HG03103 (cell line): ENCODE data around the gene NIN.
"Not testable (repeated sequence)": the region's sequence is repeated elsewhere in the genome, so short reads cannot be mapped to it uniquely, and the experiment has no call there.

Source experiments
- ATAC-seq: cut with Tn5 transposase; IDR thresholded peaks from one replicate; pipeline ENCODE4 v1.9.1; 2021; ENCODE audit warnings: low read depth; ENCODE audit not compliant: unreplicated experiment

The NIN gene

GRCh38 chr14:50821510-50822464 lies 9.2 kb downstream of the NIN start:
- no peak for ATAC-seq

DNA sequence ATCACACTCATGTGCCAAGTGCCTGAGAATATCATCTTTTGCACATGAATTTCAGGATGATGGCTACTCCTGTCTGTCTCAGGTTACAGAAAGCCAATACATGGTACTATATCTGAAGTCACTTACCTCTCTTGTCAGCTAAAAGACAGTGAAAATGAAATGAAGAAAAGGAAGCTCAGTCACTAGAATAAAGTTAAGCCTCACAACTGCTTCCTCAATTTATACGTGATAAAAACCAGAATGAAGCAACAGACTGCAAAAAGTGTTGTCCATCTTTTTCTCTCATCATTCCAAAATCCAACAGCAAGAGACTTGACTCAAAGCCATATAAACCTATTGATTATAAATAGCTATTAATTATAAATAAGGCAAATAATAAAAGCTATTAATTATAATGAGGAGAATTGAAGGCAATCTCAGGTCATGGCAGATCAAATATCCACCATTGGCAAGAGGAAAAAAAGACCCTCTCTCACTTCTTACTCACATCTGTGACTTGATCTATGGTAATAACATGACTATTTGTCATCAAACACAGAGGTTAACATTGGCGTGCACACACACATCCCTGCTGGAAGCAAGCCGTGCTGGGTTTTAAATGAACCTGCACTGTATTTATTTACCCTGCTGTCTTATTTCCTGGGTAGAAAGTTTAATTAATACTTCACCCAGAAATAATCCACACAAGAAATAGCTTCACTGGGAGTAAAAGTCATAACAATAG lies 10.0 kb downstream of the NIN start:
- no peak for ATAC-seq

DNA sequence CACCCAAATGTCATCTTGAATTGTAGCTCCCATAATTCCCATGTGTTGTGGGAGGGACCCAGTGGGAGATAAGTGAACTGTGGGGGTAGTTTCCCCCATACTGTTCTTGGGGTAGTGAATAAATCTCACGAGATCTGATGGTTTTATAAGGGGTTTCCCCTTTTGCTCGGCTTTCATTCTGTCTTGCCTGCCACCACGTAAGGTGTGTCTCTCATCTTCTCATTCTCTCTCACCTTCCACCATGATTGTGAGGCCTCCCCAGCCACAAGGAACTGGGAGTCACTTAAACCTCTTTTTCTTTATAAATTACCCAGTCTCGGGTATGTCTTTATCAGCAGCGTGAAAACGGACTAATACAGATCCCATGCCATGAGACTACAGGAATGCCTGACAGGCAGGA lies 11.7 kb downstream of the NIN start:
- ATAC-seq: not testable (repeated sequence)

DNA sequence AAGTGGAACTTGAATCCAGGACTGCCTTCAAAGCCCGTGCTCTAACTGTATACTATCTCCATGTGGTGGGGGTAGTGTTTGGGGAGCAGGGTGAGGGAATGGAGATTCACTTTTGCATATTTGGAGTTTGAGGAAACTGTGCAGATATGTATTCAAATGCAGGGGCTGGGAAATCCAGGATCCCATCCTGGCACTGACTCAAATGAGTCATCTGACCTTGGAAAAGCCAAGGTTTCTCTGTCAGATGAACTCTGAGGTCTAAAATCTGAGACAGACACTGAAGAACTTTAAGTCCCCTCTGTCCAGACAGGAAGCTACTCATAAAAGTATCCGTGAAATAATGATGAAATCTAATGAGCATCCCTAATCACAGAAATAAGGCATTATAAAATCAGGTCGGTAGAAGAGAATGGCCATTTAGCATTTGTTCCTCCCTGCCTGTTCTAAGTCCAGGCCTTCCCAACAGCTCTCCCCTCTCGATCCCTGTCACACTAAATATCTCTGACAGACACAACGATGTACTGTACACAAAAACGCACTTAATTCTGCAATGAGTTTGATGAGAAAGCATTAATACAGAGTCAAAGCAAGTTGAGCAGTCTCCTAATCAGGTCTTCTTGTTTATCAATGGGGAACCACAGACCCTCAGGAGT lies 14.4 kb downstream of the NIN start:
- ATAC-seq: no peak

DNA sequence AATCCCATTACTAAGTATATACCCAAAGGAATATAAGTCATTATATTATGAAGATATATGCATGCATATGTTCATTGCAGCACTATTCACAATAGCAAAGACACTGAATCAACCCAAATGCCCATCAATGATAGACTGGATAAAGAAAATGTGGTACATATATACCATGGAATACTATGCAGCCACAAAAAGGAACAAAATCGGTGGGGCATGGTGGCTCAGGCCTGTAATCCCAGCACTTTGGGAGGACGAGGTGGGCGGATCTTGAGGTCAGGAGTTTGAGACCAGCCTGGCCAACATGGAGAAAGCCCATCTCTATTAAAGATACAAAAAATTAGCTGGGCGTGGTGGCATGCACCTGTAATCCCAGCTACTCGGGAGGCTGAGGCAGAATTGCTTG lies 15.4 kb downstream of the NIN start:
- ATAC-seq: not testable (repeated sequence)

DNA sequence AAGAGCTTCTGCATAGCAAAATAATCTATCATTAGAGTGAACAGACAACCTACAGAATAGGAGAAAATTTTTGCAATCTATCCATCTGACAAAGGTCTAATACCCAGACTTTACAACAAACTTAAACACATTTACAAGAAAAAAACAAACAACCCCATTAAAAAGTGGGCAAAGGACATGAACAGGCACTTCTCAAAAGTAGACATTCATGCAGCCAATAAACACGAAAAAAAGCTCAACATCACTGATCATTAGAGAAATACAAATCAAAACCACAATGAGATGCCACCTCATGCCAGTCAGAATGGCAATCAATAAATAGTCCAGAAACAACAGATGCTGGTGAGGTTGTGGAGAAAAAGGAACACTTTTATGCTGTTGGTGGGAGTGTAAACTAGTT lies 15.9 kb downstream of the NIN start:
- ATAC-seq: not testable (repeated sequence)

- ATAC-seq: no peak
Observed at GRCh38 chr14:50814161-50814560, 16.8 kb downstream of the NIN start.

- peak; percentile 64 for ATAC-seq
Observed at GRCh38 chr14:50813544-50813863, 17.5 kb downstream of the NIN start.

GRCh38 chr14:50812856-50813543 lies 18.0 kb downstream of the NIN start:
- ATAC-seq: no peak

DNA sequence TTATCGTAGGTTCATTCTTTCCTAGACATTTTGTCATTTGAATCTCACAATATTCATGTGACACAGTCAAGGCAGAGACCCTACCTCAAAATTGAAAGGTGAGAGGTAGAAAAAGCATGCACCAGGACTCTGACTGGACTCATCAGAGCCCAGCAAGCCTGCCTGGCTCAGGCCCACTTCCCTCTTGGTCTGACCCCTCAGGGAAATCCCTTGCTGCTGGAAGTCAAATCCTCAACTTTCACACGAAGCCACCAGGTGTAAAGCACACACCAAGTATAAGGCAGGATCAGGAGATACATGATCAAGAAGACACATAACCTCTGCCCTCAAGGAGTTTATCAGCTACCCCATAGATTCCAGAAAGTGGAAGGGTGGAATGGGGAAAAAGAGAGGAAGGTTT lies 18.8 kb downstream of the NIN start:
- no peak for ATAC-seq

GRCh38 chr14:50808053-50808452 lies 22.9 kb downstream of the NIN start:
- no peak for ATAC-seq

GRCh38 chr14:50806241-50806933 lies 24.6 kb downstream of the NIN start:
- no peak for ATAC-seq

GRCh38 chr14:50805396-50805795 lies 25.6 kb downstream of the NIN start:
- no peak for ATAC-seq

- no peak for ATAC-seq
Observed at GRCh38 chr14:50804181-50804721, 26.7 kb downstream of the NIN start.

- ATAC-seq: no peak
Observed at GRCh38 chr14:50801706-50802105, 29.3 kb downstream of the NIN start.

GRCh38 chr14:50800032-50800431 lies 30.9 kb downstream of the NIN start:
- no peak for ATAC-seq

DNA sequence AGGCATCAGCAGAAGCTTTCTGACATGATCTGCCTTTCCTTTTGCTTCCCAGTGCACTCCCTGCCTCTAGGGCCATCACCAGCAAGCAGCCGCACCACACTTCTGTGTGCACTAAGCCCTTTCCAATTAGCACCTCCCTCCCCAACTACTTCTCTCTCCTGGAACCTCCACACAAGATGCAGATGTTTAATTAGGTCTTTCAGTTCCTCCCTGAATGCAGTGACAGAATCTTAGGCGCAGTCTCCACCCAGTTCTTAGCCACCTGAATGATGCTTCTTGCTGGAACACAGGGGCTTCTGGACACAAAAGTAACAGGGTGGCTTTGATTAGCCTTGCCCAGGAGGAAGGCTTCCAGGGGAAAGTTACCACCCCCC lies 32.9 kb downstream of the NIN start:
- peak; percentile 75 for ATAC-seq

DNA sequence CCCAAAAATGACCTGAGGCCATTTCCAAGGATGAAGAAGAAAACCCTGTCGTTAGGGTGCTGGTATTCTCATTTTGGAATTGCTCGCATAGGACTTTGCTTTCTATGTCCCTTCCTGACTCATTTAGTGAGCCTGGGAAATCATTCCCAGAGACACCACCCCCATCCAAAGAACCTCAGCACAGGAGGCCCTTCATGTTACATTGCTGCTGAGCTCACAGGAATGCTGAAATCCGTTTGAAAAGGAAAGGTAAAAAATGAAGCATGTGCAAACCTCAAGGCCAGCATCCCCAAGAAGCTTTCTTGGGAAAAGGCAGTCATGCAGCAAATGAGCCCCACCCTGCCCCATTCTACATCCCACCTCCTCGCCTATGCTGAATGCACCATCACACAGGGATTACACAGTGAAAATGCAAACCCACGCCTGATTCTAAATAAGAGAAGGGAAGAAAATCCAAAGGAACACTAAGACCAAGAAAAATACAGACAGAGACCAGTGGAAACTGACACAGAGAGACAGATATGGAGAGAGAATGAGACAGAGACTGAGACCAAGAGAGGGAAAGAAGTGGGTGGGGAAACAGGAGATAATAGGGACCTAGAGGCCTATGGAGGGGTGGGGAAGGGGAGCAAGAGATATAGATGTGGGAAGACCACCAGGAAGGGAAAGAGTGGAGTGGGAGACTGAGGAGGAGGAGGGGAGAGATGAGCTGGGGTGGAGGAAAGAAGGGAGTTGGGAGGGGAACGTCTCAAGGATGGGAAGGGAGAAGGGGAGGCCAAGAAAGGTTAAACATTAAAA lies 33.5 kb downstream of the NIN start:
- no peak for ATAC-seq

- no peak for ATAC-seq
Observed at GRCh38 chr14:50796390-50796789, 34.6 kb downstream of the NIN start.
